ENCODE data around the gene FXR2.

DNA sequence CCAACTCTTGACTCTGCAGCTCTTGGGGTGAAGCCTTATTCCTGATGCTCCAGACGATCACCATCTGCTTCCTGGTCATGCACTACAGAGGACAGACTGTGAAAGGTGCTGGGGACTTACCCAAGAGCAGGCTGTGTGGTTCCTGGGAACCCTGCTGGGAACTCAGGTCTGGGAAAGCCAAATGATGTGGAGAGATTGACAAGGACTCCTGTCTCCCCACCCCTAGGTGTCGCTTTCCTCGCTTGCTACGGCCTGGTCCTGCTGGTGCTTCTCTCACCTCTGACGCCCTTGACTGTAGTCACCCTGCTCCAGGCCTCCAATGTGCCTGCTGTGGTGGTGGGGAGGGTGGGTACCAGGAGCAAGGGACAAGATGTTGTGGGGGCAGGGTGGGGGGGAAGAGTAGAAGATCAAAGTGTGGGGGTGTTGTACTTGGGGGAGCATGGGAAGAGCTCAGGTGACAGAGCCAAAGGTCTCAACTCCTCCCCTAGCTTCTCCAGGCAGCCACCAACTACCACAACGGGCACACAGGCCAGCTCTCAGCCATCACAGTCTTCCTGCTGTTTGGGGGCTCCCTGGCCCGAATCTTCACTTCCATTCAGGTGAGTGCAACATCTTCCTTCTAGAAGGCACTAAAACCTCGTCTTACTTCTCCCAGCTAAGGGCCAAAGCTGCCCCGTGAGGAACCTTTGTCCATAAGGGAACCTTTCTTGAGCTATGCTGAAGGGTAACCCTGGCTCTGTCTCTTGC, 27.9 kb downstream of the FXR2 start:
- TF ChIP-seq CTCF (IDR thresholded peaks at IDR 0.05; ENCODE audit: low read depth, low read length, missing input control) (no peak), SP1 (IDR thresholded peaks at IDR 0.05) (no peak), RAD21 (IDR thresholded peaks at IDR 0.05) (peak; percentile 31 to 57), YY1 (IDR thresholded peaks at IDR 0.05) (no peak), GABPA (IDR thresholded peaks at IDR 0.05 in 1 of 2, conservative IDR thresholded peaks at IDR 0.05 in 1 of 2) (no peak), FOXA1 (IDR thresholded peaks at IDR 0.05) (no peak)

Measured in liver (tissue), 3 donors.